ENCODE data around the gene TRIM21. TPM values are rescaled to one million over a fixed set of nuclear protein-coding genes. Genes with fewer than 3 reads are reported as not detected.

The TRIM21 gene
- polyA plus RNA-seq, 1 experiment = 25.0 TPM

Other genes starting within 250 kb of the TRIM21 start
- not detected in 2 replicates for gene OR52B4, start 25.3 kb downstream of the TRIM21 start, polyA plus RNA-seq (2011; rRNA removed)
- gene OR52K2, start 55.6 kb upstream of the TRIM21 start, polyA plus RNA-seq (2011; rRNA removed) = not detected in 2 replicates
- gene OR52K1, start 88.9 kb upstream of the TRIM21 start, polyA plus RNA-seq (2011; rRNA removed) = not detected in 2 replicates
- gene OR52M1, start 151.5 kb upstream of the TRIM21 start, polyA plus RNA-seq (2011; rRNA removed) = not detected in 2 replicates
- not detected in 2 replicates for gene OR52I2, start 188.0 kb upstream of the TRIM21 start, polyA plus RNA-seq (2011; rRNA removed)
- not detected in 2 replicates for gene OR52I1, start 200.3 kb upstream of the TRIM21 start, polyA plus RNA-seq (2011; rRNA removed)
- 6.4 and 6.9 TPM in 2 replicates for gene TRIM68, start 214.5 kb upstream of the TRIM21 start, polyA plus RNA-seq (2011; rRNA removed)
- gene OR51D1, start 243.8 kb upstream of the TRIM21 start, polyA plus RNA-seq (2011; rRNA removed) = not detected in 2 replicates